Natural killer cell (primary cell): ENCODE results near the gene TLCD4. TPM values are rescaled to one million over a fixed set of nuclear protein-coding genes. Genes with fewer than 3 reads are reported as not detected.

Experiments
- ATAC-seq, 3 donors: fragments of 150-1000 bp in 2 of 3; fragments of 200-7000 bp in 1 of 3; cut with Tn5 transposase; 1 replicate in 1 of 3; 2 replicates in 2 of 3; pipeline ENCODE4 v1.10.0; 2021; ENCODE audit warnings: mild to moderate bottlenecking in 2 of 3, moderate library complexity in 2 of 3
- DNase-seq, 2 donors: peaks; one replicate each; pipeline versions ENCODE4 v3.0.0 to v3.0.0-alpha.2; 2013 to 2021; ENCODE audit warnings: mixed read lengths in 1 of 2
- H3K27ac ChIP-seq: one replicate; pipeline ENCODE4 v1.5.1; 2013; ENCODE audit warnings: mild to moderate bottlenecking, low read length
- H3K27me3 ChIP-seq: one replicate; pipeline ENCODE4 v1.6.1; 2013; ENCODE audit warnings: low read length; ENCODE audit not compliant: control insufficient read depth, insufficient read depth
- H3K36me3 ChIP-seq: one replicate; pipeline ENCODE4 v1.6.1; 2013; ENCODE audit warnings: low read length; ENCODE audit not compliant: control insufficient read depth, insufficient read depth
- H3K4me1 ChIP-seq: one replicate; pipeline ENCODE4 v1.6.1; 2013; ENCODE audit warnings: low read length; ENCODE audit not compliant: control insufficient read depth, insufficient read depth
- H3K4me3 ChIP-seq: one replicate; pipeline ENCODE4 v1.5.1; 2013; ENCODE audit warnings: low read length
- H3K9me3 ChIP-seq: one replicate; pipeline ENCODE4 v1.6.1; 2013; ENCODE audit warnings: low read length; ENCODE audit not compliant: control insufficient read depth, insufficient read depth
- H3K27ac Mint-ChIP-seq, 2 donors: one replicate each; pipeline ENCODE4 v1.8.0; 2022; ENCODE audit warnings: mild to moderate bottlenecking in 2 of 2, mixed read lengths in 2 of 2, moderate library complexity in 1 of 2
- H3K27me3 Mint-ChIP-seq, 2 donors: one replicate each; pipeline ENCODE4 v1.8.0; 2022; ENCODE audit warnings: low read depth in 2 of 2, mixed read lengths in 2 of 2
- H3K36me3 Mint-ChIP-seq: one replicate; pipeline ENCODE4 v1.8.0; 2022; ENCODE audit warnings: mixed read lengths
- H3K4me1 Mint-ChIP-seq, 2 donors: one replicate each; pipeline ENCODE4 v1.8.0; 2022; ENCODE audit warnings: mixed read lengths in 2 of 2
- H3K4me3 Mint-ChIP-seq: one replicate; pipeline ENCODE4 v1.8.0; 2022; ENCODE audit warnings: mild to moderate bottlenecking, moderate library complexity, mixed read lengths
- H3K9me3 Mint-ChIP-seq, 2 donors: one replicate each; pipeline ENCODE4 v1.8.0; 2022; ENCODE audit warnings: mixed read lengths in 2 of 2
- WGBS: methylation state at CpG from one replicate; pipeline ENCODE4 v1.1.7; 2013; ENCODE audit warnings: missing lambda C conversion rate; ENCODE audit not compliant: insufficient coverage; 5-methylcytosine and 5-hydroxymethylcytosine counted together
- intact Hi-C: fragments of 100-400 bp; cut with micrococcal nuclease; formaldehyde crosslinking; loops from one replicate; pipeline ENCODE4 v1.14.2; 2022
- total RNA-seq, 4 donors: library from RNA; stranded (reverse); fragments of 120-200 nt in 1 of 4; gene quantifications; one replicate each; pipeline versions ENCODE4 v1.2.3 to v1.2.4, GENCODE V29; 2013 to 2022
- TF ChIP-seq, protein P1 (sequence below): fragments of 200-600 bp; IDR thresholded peaks from one replicate; pipeline ENCODE4 v1.8.0; 2022; ENCODE audit warnings: antibody characterized with exemption

The TLCD4 gene
- total RNA-seq, 3 donors from 2014 or later (not counting 1 experiment from before 2014, with no cell fraction given) = 0.49 to 0.60 TPM; not detected in 1

DNA sequence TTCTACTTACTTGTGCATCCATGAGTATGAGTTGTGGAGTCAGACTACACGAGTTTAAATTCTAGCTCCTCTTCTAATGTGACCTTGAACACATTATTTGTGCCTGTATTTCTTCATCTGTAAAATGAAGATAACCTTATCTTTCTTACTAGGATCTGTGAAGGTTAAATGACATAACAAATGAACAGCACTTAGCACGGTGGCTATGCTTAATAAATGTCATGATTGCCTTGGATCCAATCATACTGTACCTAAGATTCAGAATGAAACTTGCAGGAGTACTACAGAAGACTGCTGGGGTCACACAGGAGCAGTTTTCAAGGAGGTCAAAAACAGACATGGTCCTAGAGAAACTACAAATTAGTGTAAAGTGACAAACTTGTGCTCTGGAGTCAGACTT lies 22.2 kb upstream of the TLCD4 start:
- Histone ChIP-seq H3K27ac (no peak overlapping the region), H3K4me1 (no peaks in the 10 kb centered on the region), H3K4me3 (no peak overlapping the region), H3K36me3 (no peaks in the 10 kb centered on the region), H3K9me3 (no peaks in the 10 kb centered on the region), H3K27me3 (no peaks in the 10 kb centered on the region)
- no peaks in the 10 kb centered on the region for H3K4me1 Mint-ChIP-seq
- H3K27me3 Mint-ChIP-seq = peaks cover 9 to 16% of the 10 kb centered on the region in 2 donors
- 88% methylated on average over 1 of the region's 2 CpGs for WGBS
- ATAC-seq (no peak), DNase-seq (no peak)
- H3K27ac Mint-ChIP-seq = no peak overlapping the region
- H3K9me3 Mint-ChIP-seq = no peaks in the 10 kb centered on the region
- TF ChIP-seq, protein P1, sequence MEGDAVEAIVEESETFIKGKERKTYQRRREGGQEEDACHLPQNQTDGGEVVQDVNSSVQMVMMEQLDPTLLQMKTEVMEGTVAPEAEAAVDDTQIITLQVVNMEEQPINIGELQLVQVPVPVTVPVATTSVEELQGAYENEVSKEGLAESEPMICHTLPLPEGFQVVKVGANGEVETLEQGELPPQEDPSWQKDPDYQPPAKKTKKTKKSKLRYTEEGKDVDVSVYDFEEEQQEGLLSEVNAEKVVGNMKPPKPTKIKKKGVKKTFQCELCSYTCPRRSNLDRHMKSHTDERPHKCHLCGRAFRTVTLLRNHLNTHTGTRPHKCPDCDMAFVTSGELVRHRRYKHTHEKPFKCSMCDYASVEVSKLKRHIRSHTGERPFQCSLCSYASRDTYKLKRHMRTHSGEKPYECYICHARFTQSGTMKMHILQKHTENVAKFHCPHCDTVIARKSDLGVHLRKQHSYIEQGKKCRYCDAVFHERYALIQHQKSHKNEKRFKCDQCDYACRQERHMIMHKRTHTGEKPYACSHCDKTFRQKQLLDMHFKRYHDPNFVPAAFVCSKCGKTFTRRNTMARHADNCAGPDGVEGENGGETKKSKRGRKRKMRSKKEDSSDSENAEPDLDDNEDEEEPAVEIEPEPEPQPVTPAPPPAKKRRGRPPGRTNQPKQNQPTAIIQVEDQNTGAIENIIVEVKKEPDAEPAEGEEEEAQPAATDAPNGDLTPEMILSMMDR = no peak
- H3K36me3 Mint-ChIP-seq = no peaks in the 10 kb centered on the region
- intact Hi-C loops = no loop called here
- no peak overlapping the region for H3K4me3 Mint-ChIP-seq

DNA sequence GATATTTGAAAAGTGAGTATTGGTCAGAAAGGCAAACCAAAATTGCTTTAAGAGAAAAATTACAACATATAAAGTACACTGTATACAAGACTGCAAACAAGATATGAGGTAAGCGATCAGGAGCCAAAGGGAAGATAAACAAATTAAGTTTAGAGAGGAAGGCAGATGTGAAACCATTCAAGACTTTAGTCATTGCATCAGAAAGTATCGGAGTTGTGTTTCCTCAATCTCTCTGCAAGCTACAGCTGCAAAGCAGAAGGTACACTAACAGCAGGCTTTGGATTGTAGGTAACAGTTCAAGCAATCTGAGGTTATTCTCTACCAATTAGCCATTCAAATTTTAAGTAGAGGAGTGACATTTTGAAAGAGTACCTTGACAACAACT lies 21.3 kb upstream of the TLCD4 start:
- Mint-ChIP-seq H3K4me1 (no peaks in the 10 kb centered on the region), H3K36me3 (no peaks in the 10 kb centered on the region), H3K27ac (no peak overlapping the region), H3K27me3 (peaks cover 6 to 7% of the 10 kb centered on the region in 2 donors), H3K9me3 (no peaks in the 10 kb centered on the region), H3K4me3 (no peak overlapping the region)
- Histone ChIP-seq H3K27me3 (no peaks in the 10 kb centered on the region), H3K4me3 (no peak overlapping the region), H3K9me3 (no peaks in the 10 kb centered on the region), H3K4me1 (no peaks in the 10 kb centered on the region), H3K27ac (no peak overlapping the region), H3K36me3 (no peaks in the 10 kb centered on the region)
- ATAC-seq (no peak), DNase-seq (no peak)
- TF ChIP-seq, protein P1 = no peak
- intact Hi-C loops = no loop called here
- 69% methylated on average over 2 of the region's 2 CpGs for WGBS

DNA sequence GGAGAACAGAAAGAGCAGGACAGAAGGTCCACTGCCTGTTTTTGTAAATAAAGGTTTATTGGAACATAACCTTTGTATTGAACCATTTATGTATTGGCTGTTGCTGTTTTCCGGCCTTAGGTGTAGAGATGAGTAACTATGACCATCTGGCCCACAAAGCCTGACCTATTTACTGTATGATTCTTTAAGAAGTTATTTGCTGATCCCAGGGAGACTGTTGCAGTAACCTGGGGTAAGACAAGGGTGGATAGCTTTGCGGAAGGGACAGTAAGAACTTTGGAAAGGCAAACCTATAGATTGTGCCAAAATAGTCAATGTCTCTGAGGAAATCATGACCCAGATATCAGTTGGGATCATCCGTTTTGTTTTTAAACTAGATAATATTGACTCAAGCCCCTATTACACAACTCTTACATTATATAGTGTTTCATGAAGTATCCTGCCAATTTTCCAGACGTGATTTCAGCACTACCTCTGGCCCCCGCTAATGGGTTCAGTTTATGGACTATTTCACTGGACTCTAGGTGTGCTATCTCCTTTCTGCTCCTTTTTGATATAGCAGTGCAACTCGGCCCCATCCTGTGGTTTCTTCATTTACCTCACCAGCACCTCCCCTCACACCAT lies 20.8 kb upstream of the TLCD4 start:
- TF ChIP-seq, protein P1 = no peak
- Mint-ChIP-seq H3K36me3 (no peaks in the 10 kb centered on the region), H3K27ac (no peak overlapping the region), H3K4me1 (no peaks in the 10 kb centered on the region), H3K27me3 (peaks cover 6% of the 10 kb centered on the region in 2 donors), H3K4me3 (no peak overlapping the region), H3K9me3 (no peaks in the 10 kb centered on the region)
- no peak for ATAC-seq
- Histone ChIP-seq H3K4me1 (no peaks in the 10 kb centered on the region), H3K9me3 (no peaks in the 10 kb centered on the region), H3K4me3 (no peak overlapping the region), H3K36me3 (no peaks in the 10 kb centered on the region), H3K27ac (no peak overlapping the region), H3K27me3 (no peaks in the 10 kb centered on the region)
- DNase-seq = no peak
- intact Hi-C loops = no loop called here
- WGBS = 83% methylated on average over 6 of the region's 6 CpGs

DNA sequence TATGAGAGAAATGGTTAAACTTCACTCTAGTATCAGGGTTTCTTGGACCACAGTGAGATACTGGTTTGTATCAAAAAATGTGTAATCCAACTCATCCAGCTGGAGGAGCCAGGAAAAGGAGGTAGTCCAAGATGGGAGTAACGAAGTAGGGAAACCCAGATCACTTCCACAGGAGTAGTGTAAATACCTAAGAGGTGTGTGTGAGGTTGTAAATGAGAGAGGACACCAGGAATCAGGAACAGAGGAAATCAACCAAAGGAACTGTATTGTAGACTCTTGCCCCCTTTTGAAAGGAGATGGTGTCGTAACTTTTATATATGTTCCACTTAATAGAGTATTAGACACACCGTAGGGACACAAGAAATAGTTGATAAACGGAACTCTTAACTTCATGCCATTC lies 19.7 kb upstream of the TLCD4 start:
- H3K4me3 ChIP-seq = no peak overlapping the region
- H3K4me1 ChIP-seq = no peaks in the 10 kb centered on the region
- no peak for DNase-seq
- 76% methylated on average over 3 of the region's 4 CpGs for WGBS
- no peaks in the 10 kb centered on the region for H3K9me3 ChIP-seq
- no peaks in the 10 kb centered on the region for H3K9me3 Mint-ChIP-seq
- H3K27ac ChIP-seq = no peak overlapping the region
- no peak for ATAC-seq
- TF ChIP-seq, protein P1 = no peak
- H3K36me3 ChIP-seq = no peaks in the 10 kb centered on the region
- no peaks in the 10 kb centered on the region for H3K27me3 ChIP-seq
- H3K4me3 Mint-ChIP-seq = no peak overlapping the region
- peaks cover 6% of the 10 kb centered on the region in 2 donors for H3K27me3 Mint-ChIP-seq
- H3K4me1 Mint-ChIP-seq = no peaks in the 10 kb centered on the region
- no peaks in the 10 kb centered on the region for H3K36me3 Mint-ChIP-seq
- intact Hi-C loops = no loop called here
- H3K27ac Mint-ChIP-seq = no peak overlapping the region
